HCT116 (cell line): Measurements from ENCODE around the gene WIPI1. TPM values are rescaled to one million over a fixed set of nuclear protein-coding genes. Genes with fewer than 3 reads are reported as not detected.
"Not testable (repeated sequence)": the region's sequence is repeated elsewhere in the genome, so short reads cannot be mapped to it uniquely, and the experiment has no call there.

Experiments used
- ATAC-seq: fragments of 200-7000 bp; cut with Tn5 transposase; 2 replicates; pipeline ENCODE4 v1.9.1; 2020; ENCODE audit warnings: mild to moderate bottlenecking, moderate library complexity
- BruUV-seq: library from RNA; stranded (reverse); fragments of 400-500 nt; replicated peaks from 2 replicates; lab custom pipeline; 2021; lab: Mats Ljungman, UMichigan
- CTCF ChIA-PET: fragments of 300-600 bp; sonication (Branson Sonifier 250); formaldehyde crosslinking; loops from one replicate; lab custom pipeline; 2021; ENCODE audit warnings: antibody characterized with exemption; lab: Charles Lee
- POLR2A ChIA-PET: fragments of 300-600, 350-600 bp; sonication (Branson Sonifier 250); formaldehyde crosslinking; loops from one replicate; lab custom pipeline; 2021; ENCODE audit warnings: antibody characterized with exemption; lab: Charles Lee
- RAD21 ChIA-PET, 2 experiments: fragments of 300-600 bp; sonication (Branson Sonifier 250); formaldehyde crosslinking; loops; one replicate each; lab custom pipeline; 2023; ENCODE audit warnings: low total read pairs in 2 of 2; ENCODE audit not compliant: uncharacterized antibody in 2 of 2, unreplicated experiment in 2 of 2, low non-redundant PET in 1 of 2; lab: Charles Lee
- DNase-seq: peaks from one replicate; pipeline ENCODE4 v3.0.0-alpha.2; 2010; ENCODE audit warnings: low read depth, low spot score
- H2AFZ ChIP-seq: fragments of 200-600 bp; shearing (Covaris generic), sonication (generic); 2 replicates; pipeline ENCODE4 v1.6.1; 2017; ENCODE audit warnings: low read depth, mixed run types, mixed read lengths, antibody characterized with exemption, low read length; ENCODE audit not compliant: poor library complexity, severe bottlenecking
- H3K27ac ChIP-seq: 2 replicates; pipeline ENCODE4 v1.5.1; 2012; ENCODE audit warnings: low read depth, low read length
- H3K27me3 ChIP-seq: fragments of 200-600 bp; sonication (generic); 2 replicates; pipeline ENCODE4 v1.6.1; 2016; ENCODE audit warnings: mixed run types, low read length, mixed read lengths; ENCODE audit not compliant: insufficient read depth
- H3K36me3 ChIP-seq, 2 experiments: fragments of 200-500 bp in 1 of 2; fragments of 200-600 bp in 1 of 2; sonication (Bioruptor generic) in 1 of 2; sonication (generic) in 1 of 2; 2 replicates each; pipeline versions ENCODE4 v1.5.1 to v1.6.1; 2014 to 2016; ENCODE audit warnings: low read length in 2 of 2, inconsistent platforms in 1 of 2, mixed read lengths in 1 of 2, mixed run types in 1 of 2; ENCODE audit not compliant: insufficient read depth in 2 of 2, control insufficient read depth in 1 of 2
- H3K4me1 ChIP-seq, 2 experiments: fragments of 200-600 bp in 1 of 2; sonication (generic) in 1 of 2; 2 replicates each; pipeline versions ENCODE4 v1.5.1 to v1.6.1; 2012 to 2017; ENCODE audit warnings: low read length in 2 of 2, inconsistent platforms in 1 of 2, mild to moderate bottlenecking in 1 of 2, mixed read lengths in 1 of 2, mixed run types in 1 of 2, moderate library complexity in 1 of 2; ENCODE audit not compliant: insufficient read depth in 2 of 2, control insufficient read depth in 1 of 2
- H3K4me2 ChIP-seq: fragments of 200-600 bp; sonication (generic); 2 replicates; pipeline ENCODE4 v1.6.1; 2017; ENCODE audit warnings: mixed run types, low read length, mixed read lengths
- H3K4me3 ChIP-seq, 2 experiments: fragments of 200-600 bp in 1 of 2; sonication (generic) in 1 of 2; replicated peaks in 1 of 2; 2 replicates each; pipeline ENCODE4 v1.5.1; 2011 to 2016; ENCODE audit warnings: low read length in 2 of 2, control low read depth in 1 of 2, low read depth in 1 of 2, mild to moderate bottlenecking in 1 of 2, mixed read lengths in 1 of 2, mixed run types in 1 of 2
- H3K79me2 ChIP-seq: fragments of 200-600 bp; sonication (generic); 2 replicates; pipeline ENCODE4 v1.6.1; 2017; ENCODE audit warnings: mild to moderate bottlenecking, mixed run types, low read length, moderate library complexity, mixed read lengths; ENCODE audit not compliant: insufficient read depth
- H3K9ac ChIP-seq: fragments of 200-600 bp; sonication (generic); 2 replicates; pipeline ENCODE4 v1.6.1; 2016; ENCODE audit warnings: low read length, mixed read lengths
- H3K9me2 ChIP-seq: fragments of 200-600 bp; sonication (generic), shearing (Covaris generic); 2 replicates; pipeline ENCODE4 v1.6.1; 2017; ENCODE audit warnings: mixed run types, mild to moderate bottlenecking, moderate library complexity; ENCODE audit not compliant: insufficient read depth
- H3K9me3 ChIP-seq, 2 experiments: fragments of 200-500 bp in 1 of 2; fragments of 200-600 bp in 1 of 2; sonication (Bioruptor generic) in 1 of 2; sonication (generic) in 1 of 2; 2 replicates each; pipeline ENCODE4 v1.6.1; 2014 to 2017; ENCODE audit warnings: low read length in 2 of 2, mixed read lengths in 2 of 2, inconsistent platforms in 1 of 2, low read depth in 1 of 2, mild to moderate bottlenecking in 1 of 2, mixed run types in 1 of 2, moderate library complexity in 1 of 2; ENCODE audit not compliant: control insufficient read depth in 1 of 2, insufficient read depth in 1 of 2
- H4K20me1 ChIP-seq: fragments of 200-600 bp; sonication (generic), shearing (Covaris generic); 2 replicates; pipeline ENCODE4 v1.6.1; 2017; ENCODE audit warnings: mixed run types, mild to moderate bottlenecking, moderate library complexity; ENCODE audit not compliant: insufficient read depth
- CTCF ChIP-seq, 3 experiments: fragments of 200-600 bp in 1 of 3; sonication (generic) in 1 of 3; IDR thresholded peaks in 2 of 3; conservative IDR thresholded peaks in 1 of 3; 2 replicates each; pipeline ENCODE4 v1.5.1; 2012 to 2017; ENCODE audit warnings: low read depth in 2 of 3, low read length in 2 of 3, antibody characterized with exemption in 1 of 3, borderline replicate concordance in 1 of 3, control low read depth in 1 of 3, mild to moderate bottlenecking in 1 of 3, mixed read lengths in 1 of 3, mixed run types in 1 of 3, moderate library complexity in 1 of 3; ENCODE audit not compliant: insufficient read depth in 1 of 3
- JUND ChIP-seq: IDR thresholded peaks from 2 replicates; pipeline ENCODE4 v1.6.1; 2012
- SRF ChIP-seq: IDR thresholded peaks from 2 replicates; pipeline ENCODE4 v1.6.1; 2012; ENCODE audit warnings: low read depth
- YY1 ChIP-seq: IDR thresholded peaks from 2 replicates; pipeline ENCODE4 v1.6.1; 2011; ENCODE audit warnings: low read length, low read depth, moderate library complexity, mild to moderate bottlenecking; ENCODE audit not compliant: insufficient replicate concordance; ENCODE audit errors: extremely low read depth
- intact Hi-C: fragments of 100-400 bp; cut with micrococcal nuclease; formaldehyde crosslinking; loops from 2 replicates; pipeline ENCODE4 v1.10.0; 2022
- total RNA-seq: library from RNA; stranded (reverse); gene quantifications from one replicate; pipeline ENCODE4 v1.2.1, GENCODE V29; 2021; ENCODE audit not compliant: unreplicated experiment
- TF ChIP-seq, protein P1 (sequence below): IDR thresholded peaks from 2 replicates; pipeline ENCODE4 v1.6.1; 2011; ENCODE audit warnings: mild to moderate bottlenecking, low read length, moderate library complexity; ENCODE audit not compliant: insufficient replicate concordance; ENCODE audit errors: extremely low read depth

The WIPI1 gene
- total RNA-seq, 1 experiment from 2014 or later, result 21.5 TPM

DNA sequence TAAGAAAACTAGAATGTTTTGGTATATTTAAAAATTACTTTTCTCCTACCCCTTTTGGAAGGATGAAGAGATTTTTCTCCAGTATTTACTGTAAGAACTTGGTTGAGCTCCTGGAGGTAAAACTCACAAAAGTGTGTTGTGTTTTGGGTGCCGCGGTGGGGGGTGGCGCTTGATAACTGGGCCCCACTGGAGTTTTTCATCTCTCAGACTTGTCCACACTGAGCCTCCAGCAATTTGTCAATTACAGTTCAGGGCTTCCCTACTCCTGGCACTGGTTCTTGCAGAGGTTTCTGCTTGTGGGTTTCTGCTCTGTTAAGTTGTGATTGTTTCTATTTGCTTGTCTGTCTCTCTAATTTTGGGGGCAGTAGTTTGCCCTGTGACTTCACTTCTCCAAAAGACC lies 40.0 kb downstream of the WIPI1 start (continued):
- TF ChIP-seq SRF (no peak), CTCF (IDR thresholded peaks at IDR 0.05 in 2 of 3, conservative IDR thresholded peaks at IDR 0.05 in 1 of 3; ENCODE audit: borderline replicate concordance in 1 of 3, insufficient read depth in 1 of 3, low read depth in 2 of 3, low read length in 2 of 3) (no peak), JUND (no peak), YY1 (no peak)
- TF ChIP-seq, protein P1, sequence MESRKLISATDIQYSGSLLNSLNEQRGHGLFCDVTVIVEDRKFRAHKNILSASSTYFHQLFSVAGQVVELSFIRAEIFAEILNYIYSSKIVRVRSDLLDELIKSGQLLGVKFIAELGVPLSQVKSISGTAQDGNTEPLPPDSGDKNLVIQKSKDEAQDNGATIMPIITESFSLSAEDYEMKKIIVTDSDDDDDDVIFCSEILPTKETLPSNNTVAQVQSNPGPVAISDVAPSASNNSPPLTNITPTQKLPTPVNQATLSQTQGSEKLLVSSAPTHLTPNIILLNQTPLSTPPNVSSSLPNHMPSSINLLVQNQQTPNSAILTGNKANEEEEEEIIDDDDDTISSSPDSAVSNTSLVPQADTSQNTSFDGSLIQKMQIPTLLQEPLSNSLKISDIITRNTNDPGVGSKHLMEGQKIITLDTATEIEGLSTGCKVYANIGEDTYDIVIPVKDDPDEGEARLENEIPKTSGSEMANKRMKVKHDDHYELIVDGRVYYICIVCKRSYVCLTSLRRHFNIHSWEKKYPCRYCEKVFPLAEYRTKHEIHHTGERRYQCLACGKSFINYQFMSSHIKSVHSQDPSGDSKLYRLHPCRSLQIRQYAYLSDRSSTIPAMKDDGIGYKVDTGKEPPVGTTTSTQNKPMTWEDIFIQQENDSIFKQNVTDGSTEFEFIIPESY, result no peak

GRCh38 chr17:68414901-68415300 lies 42.4 kb downstream of the WIPI1 start:
- POLR2A ChIA-PET, H3K9me3 ChIP-seq, H4K20me1 ChIP-seq, H3K27ac ChIP-seq, DNase-seq, H3K27me3 ChIP-seq, H3K4me2 ChIP-seq, BruUV-seq, H3K4me3 ChIP-seq, H3K36me3 ChIP-seq, intact Hi-C loops, H3K9me2 ChIP-seq, H2AFZ ChIP-seq, H3K4me1 ChIP-seq, H3K9ac ChIP-seq, ATAC-seq, H3K79me2 ChIP-seq: not testable (repeated sequence)
- CTCF ChIA-PET, result interaction anchor here (2.5 kb wide), 1 partner anchor 16 kb away, joined by 8 read pairs; no protein-coding TSS in a partner anchor
- RAD21 ChIA-PET, result interaction anchor here in 1 of 2 experiments (1.1 kb wide), 1 partner anchor 15 kb away, joined by 3 read pairs; no protein-coding TSS in a partner anchor

DNA sequence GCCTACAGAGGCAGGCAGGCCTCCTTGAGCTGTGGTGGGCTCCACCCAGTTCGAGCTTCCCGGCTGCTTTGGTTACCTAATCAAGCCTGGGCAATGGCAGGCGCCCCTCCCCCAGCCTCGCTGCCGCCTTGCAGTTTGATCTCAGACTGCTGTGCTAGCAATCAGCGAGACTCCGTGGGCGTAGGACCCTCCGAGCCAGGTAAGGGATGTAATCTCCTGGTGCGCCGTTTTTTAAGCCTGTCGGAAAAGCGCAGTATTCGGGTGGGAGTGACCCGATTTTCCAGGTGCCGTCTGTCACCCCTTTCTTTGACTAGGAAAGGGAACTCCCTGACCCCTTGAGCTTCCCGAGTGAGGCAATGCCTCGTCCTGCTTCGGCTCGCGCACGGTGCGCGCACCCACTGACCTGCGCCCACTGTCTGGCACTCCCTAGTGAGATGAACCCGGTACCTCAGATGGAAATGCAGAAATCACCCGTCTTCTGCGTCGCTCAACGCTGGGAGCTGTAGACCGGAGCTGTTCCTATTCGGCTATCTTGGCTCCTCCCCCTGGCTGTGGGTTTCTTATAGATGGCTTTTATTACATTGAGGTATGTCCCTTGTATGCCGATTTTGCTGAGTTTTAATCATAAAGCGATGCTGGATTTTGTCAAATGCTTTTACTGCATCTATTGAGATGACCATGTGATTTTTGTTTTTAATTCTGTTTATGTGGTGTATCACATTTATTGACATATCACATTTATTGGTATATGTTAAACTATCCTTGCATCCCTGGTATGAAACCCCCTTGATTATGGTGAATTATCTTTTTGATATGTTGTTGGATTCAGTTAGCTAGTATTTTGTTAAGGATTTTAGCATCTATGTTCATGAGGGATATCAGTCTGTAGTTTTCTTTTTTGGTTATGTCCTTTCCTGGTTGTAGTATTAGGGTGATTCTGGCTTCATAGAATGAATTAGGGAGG lies 43.4 kb downstream of the WIPI1 start:
- BruUV-seq, H3K9me2 ChIP-seq, H3K9ac ChIP-seq, H3K36me3 ChIP-seq, CTCF ChIA-PET, H3K79me2 ChIP-seq, H3K27ac ChIP-seq, H4K20me1 ChIP-seq, intact Hi-C loops, H3K4me1 ChIP-seq, ATAC-seq, H3K9me3 ChIP-seq, H3K27me3 ChIP-seq, H3K4me3 ChIP-seq, DNase-seq, H3K4me2 ChIP-seq, H2AFZ ChIP-seq, POLR2A ChIA-PET: not testable (repeated sequence)
- RAD21 ChIA-PET, result interaction anchor here in 1 of 2 experiments (1.1 kb wide), 1 partner anchor 14 kb away, joined by 3 read pairs; no protein-coding TSS in a partner anchor
